HG03095 (cell line): Measurements from ENCODE around the gene TDRD7.

Source experiments
- ATAC-seq: cut with Tn5 transposase; IDR thresholded peaks from one replicate; pipeline ENCODE4 v1.9.1; 2021; ENCODE audit warnings: moderate library complexity; ENCODE audit not compliant: unreplicated experiment

The TDRD7 gene

DNA sequence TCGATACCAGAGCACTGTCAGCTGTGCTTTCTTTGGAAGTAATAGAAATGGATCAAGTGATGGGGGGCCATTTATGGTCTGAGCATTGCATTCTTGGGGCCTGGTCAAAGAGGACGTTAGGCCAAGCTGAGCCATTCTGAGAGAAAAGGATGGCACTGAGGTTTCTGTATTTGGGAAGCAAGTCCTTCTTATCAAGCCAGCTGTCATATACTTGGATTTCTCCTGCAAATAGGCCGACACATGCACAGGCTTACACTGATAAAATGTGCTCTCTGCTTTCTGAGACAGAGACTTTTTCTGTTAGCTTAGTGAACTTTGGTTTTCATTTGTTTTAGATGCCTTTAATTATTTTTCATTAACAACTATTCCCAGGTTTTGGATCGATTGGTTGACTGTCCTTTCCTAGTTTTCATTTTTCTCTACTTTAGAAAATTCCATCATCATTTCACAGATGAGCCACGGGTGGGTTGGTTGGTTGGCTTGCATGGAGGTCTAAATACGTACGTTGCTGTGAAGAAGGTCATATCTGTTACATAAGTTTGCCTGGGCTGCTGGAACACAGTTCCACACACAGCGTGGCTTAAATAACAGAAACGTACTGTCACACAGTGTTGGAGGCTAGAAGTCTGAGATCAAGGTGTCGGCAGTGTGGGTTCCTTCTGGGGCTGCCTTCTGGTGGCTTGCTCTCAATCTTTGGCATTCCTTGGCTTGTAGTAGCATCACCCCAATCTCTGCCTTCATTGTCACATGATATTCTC, 109.9 kb downstream of the TDRD7 start:
- ATAC-seq: no peak

DNA sequence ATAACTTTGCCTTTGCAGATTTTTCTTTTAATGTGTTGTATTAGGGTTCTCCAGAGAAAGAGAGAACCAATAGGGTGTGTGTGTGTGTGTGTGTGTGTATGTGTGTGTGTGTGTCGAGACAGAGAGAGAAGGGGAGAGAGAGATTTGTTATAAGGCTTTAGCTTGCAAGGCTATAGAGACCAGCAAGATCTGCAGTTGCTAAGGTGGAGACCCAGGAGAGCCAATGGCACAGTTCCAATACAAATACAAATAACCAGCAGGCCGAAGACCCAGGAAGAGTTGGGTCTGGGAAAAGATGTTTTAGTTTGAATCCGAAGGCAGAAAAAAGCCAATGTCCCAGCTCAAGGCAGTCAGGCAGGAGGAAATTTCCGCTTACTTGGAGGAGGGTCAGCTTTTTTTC, 112.5 kb downstream of the TDRD7 start:
- ATAC-seq: no peak

DNA sequence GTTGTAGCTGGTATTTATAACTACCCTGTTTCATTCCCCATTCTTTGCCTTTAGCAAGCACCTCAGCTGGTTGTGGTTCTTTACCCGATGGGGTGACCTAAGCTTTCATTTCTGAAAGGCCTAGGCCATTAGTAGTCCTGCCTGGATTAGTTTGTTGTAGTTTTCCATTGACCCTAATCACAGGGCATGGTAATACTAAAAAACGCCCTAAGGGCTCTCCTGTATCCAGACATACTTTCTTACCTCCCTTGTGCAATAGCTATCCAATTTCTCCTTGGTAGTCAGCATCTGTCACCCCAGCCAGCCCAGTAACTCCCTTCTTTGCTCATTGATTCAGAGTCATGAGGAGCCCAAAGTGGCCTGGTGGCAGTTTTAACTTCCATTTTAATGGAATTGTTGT, 113.6 kb downstream of the TDRD7 start:
- no peak for ATAC-seq

DNA sequence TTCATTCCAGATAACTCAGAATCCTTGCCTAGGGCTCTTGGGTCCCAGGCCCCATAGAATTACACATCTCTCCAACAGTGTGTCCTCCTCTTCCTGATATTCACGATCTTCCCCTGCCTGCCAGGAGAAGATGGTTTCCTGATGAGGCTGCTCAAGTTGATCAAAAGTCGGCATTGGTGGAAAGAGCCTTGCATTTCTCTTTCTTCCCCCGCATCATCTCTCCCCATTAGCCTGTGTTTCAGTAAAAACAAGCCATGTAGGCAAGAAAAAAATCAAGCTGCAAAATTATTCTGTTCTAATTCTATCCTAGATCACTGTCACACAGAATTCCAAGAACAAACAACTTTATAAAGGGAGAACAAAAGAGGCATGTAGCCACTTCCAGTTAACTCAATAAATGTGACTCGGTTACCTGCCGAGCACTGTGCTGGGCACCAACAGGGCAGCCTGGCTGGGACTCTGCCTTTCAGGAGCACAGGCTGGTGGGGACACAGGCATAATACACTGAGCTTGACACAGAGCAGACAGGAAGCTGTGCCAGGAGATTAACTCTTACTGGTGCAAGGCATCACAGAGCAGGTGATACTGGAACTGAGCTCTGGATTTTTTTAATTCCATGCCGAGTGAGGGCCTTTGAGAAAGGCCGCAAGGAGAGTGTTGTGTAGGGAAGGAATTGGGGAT, 115.1 kb downstream of the TDRD7 start:
- no peak for ATAC-seq

DNA sequence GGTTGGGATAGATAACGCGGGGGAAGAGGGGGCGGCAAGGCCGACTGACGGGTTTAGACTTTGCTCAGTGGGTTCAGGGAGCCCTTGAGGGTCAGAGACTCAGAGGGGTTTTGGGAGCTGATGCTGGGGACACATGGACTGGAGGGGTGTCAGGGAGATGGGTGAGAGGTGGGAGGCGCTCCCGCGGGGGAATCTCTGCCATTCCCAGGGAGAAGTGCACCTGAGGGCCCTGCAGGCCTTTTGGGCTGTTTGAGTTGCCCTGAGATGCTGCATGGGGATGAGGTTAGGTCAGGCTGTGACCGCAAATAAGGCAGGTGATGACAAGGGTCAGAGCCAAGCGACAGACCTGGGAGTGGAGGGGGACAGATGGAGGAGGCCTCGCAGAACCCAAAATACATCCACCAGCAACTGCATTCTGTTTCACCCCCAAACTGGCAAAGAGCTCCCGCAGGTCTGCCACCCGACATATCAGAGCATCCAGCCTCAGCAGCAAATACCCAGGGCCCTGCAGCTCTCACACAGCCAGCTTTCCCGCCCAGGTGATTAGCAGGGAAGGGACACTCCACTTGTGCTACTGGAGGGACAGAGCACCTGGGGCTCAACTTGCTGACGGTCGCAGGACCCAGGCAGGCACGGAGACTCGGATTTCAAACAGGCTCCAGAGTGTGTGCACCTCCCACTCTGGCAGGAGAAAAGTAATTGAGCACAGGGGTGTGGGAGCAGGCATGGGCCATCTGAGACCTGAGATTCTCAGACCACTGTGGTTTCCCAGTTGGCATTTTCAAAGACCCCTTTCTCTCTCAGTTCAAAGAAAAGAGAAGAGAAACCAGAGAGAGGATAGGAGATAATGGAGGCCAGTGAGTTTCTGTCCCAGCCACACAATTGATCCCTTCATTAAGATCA, 116.0 kb downstream of the TDRD7 start:
- no peak for ATAC-seq

DNA sequence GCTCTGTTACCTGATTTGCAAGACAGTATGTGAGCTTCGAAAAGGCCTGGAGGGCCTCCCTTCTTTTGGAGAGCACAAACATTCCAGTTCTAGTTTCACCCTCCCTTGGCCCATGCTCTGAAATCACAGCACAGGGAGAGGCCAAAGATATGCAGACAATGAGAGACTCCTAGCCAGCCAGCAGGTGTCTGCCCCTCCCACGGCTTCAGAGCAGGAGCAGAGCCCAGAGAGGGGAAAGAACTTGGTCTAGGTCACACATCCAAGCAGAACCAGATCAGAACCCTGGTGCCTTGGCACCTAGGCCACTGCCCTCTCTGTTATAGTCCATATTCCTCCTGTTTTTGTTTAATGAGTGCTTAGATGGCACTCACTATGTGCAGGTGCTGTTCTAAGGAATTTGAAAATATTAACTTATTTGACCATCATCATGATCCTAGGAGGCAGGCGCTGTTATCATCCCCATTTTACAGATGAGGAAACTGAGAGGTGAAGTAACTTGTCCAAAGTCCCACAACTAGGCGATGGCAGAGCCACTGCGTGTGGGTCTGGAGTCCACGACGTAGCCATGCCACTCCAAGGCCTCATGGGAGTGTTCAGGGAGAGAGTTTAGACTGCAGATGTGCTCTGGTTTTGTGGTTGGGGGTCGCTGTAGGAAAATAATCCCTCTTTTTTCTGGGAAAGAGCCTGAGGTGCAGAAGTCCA, 116.8 kb downstream of the TDRD7 start:
- ATAC-seq: no peak

DNA sequence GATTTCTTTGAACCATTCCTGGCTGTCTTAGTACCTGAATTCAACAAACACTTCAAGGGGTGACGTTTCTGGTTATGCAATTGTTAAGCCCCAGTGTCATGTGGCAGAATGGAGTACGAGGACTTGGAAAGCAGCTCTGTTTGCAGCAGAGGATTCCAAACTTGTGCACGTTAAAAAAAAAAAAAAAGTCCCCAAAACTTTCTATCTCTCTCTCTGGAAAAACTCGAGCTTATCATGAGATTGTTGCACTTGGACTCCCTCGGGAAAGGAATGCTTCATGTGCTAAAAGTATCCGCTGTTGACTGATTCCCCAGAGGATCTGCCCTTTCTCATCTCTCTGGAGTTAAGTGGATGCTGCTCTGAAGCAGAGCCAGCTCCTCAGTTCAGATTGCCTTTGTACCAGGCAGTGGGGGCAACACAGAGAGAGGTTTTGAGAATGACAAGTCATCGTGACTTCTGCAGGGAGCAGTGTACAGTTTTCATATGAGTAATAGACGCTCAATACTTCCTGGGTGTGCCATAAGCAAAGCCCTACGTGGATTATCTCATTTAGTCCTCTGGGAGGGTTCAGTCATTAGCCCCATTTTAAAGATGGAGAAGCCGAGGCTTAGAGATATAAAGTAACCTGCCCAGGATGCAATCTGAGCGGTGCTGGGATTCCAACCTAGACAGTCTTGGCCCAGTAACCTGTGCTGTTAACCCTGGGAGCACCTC, 117.6 kb downstream of the TDRD7 start:
- ATAC-seq: peak; percentile 84

DNA sequence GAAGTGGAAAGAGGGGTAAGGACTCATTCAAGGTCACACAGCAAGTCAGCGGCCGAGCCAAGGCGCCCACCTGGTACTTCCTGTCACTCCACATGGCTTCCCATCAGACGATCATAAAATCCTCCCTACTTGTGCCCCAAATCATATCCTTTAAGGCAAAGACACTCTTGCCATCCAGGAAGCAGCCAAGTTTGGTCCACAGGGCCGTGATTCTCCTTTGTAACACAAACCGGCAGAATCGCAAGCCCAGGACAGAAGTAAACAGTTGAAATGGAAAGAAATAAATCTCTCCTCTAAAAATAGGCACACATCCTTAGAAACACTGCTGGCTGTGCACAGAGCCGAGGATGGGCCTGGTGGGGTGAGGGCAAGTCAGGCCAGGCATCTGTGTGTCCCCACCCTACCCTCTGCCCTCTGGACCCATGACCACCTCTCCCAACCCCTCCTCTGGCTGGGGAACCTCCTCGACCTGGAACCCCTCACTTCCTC, 120.0 kb downstream of the TDRD7 start:
- ATAC-seq: no peak

DNA sequence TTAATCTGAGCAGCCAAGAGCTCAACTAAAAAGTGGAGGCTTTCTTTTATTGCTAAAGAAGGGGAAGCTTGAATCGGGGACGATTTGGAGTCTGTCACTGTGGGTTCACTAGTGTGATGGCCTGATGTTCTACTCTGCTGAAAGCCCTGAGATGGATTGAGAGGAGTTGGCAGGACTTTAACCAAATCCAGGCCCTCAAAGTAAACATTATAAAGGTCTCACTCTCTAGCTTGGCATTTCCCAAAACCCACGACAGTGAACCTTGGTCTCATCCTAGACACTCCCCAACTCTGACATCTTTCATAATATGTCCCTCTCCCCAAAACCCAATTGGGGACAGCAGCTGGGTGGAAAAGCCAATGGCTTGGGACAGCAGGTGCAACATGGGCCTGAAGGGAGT, 122.3 kb downstream of the TDRD7 start:
- ATAC-seq: no peak

DNA sequence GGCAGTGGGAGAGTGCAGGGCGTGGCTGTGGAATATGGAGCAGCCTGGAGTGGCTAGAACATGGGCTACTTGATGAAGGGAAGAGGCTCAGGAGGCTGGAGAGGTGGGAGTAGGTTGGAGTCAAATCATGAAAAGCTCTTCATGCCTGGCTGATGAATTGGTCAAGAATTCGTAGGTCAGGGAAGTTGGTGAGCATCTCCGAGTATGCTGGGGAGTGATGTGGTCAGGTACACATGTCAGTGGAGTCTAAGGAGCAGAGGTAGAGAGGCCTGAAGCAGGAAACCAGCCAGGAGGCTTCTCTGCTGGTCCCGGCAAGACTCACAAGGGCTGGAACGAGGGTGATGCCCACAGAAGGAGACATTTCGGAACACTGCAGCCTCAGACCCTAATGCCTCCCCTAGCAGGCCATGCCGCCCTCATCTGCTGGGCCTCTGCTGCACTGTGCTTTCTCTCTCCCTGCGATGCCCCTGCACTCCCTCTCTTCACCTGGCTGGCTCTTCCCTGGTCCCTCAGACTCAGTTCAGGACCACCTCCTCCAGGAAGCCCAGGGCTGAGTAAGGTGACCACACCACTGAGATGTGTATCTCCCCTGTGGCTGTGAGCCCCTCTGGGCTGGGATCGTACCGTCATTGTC, 123.2 kb downstream of the TDRD7 start:
- ATAC-seq: no peak

DNA sequence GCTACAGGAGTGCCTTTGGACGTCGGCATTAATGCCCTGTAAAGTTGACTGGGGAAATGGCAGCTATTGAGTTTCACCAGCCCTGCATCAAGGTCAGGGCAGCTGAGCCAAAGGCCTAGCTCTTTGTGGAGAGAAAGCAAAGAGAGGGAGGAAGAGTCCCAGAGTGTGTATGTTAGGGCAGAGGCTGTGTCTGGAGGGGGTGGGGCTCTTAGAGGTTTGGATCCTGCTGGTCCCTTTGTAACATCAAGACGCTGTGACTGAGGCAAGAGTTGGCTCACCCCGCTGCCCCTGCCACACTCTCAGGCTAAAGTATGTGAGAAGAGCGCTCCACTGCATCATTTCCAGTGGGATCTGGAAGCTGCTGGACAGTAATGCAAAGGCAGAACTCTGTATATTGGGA, 123.9 kb downstream of the TDRD7 start:
- ATAC-seq: no peak

DNA sequence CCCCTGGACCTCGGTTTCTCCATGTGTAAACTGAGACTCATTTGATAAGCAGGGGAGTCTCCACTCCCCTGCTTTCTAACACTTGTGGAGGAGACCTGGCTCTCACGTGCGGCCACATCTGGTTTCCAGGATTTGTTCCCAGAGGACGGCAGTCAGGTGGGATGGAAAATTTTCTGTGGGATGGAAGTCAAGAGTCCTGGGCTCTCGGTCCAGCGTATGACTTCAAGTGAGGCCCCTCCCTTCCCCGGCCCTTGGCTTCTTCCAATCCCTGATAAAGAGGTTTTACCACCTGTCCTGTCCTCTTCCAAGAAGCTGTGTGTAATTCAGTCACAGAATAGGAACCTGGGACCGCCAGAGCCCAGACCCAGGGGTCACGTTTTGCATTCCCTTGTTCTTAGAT, 124.6 kb downstream of the TDRD7 start:
- ATAC-seq: no peak

DNA sequence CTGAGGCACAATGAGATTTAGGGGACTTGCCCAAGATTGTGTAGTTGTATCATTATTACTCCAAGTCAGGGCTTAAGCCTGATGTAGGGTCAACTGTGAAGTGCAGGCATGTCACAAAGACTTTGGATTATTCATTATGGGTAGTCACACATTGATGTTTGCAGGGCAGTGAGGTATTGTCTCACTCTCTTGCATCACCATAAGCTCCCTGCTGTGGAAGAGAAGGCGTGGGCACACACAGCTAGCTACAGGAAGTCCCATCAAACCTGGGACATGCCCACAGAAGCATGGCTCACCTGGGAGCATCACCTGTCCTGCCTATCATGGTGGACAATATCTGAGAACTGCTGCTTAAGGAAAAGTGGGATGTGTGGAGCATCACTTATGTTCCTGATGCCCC, 131.7 kb downstream of the TDRD7 start:
- ATAC-seq: no peak

DNA sequence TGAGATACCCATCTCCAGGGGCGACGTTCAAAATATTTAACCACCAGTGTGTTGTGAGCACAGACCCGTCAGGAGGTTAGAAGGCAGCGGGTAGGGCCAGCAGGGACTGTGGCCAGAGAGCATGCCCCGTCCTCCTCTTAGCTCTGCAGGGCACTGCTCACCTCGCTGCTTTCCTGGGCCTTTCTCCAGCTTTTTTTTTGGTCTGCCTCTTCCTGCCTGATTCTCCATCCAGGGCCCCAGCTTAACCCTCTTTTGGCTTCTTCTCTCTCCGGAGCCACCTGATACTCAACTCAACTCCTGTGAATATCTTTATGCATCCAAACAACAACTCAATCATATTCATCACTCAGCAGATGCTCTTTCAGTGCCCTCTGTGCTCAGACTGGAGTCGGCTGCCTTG, 133.6 kb downstream of the TDRD7 start:
- ATAC-seq: no peak
